CD4-positive, alpha-beta T cell (primary cell): ENCODE data around the gene FAM228A. TPM values are rescaled to one million over a fixed set of nuclear protein-coding genes. Genes with fewer than 3 reads are reported as not detected.

Source experiments
- ATAC-seq: fragments of 200-7000 bp; cut with Tn5 transposase; one replicate; pipeline ENCODE4 v1.10.0; 2022; ENCODE audit warnings: mild to moderate bottlenecking; ENCODE audit not compliant: poor library complexity
- CTCF ChIA-PET: fragments of 350-600 bp; sonication (Branson Sonifier 250); formaldehyde crosslinking; loops from one replicate; lab custom pipeline; 2021; ENCODE audit warnings: antibody characterized with exemption, inconsistent platforms; lab: Charles Lee
- POLR2A ChIA-PET: fragments of 350-600 bp; sonication (Branson Sonifier 250); formaldehyde crosslinking; loops from one replicate; lab custom pipeline; 2021; ENCODE audit warnings: antibody characterized with exemption, inconsistent platforms; lab: Charles Lee
- DNase-seq, 14 experiments: peaks; one replicate each; pipeline ENCODE4 v3.0.0-alpha.2; 2013 to 2020; ENCODE audit warnings: mixed read lengths in 2 of 14
- H3K27ac ChIP-seq, 2 donors: one replicate each; pipeline versions ENCODE4 v1.5.1 to v1.7.0; 2013; ENCODE audit warnings: low read length in 2 of 2, low read depth in 1 of 2, mild to moderate bottlenecking in 1 of 2
- H3K27me3 ChIP-seq, 2 experiments: 1 replicate in 1 of 2; 2 replicates in 1 of 2; pipeline versions ENCODE4 v1.6.1 to v1.7.0; 2013; ENCODE audit warnings: low read length in 2 of 2, control low read depth in 1 of 2, mild to moderate bottlenecking in 1 of 2, moderate library complexity in 1 of 2; ENCODE audit not compliant: insufficient read depth in 2 of 2, control insufficient read depth in 1 of 2
- H3K36me3 ChIP-seq: one replicate; pipeline ENCODE4 v1.6.1; 2013; ENCODE audit warnings: low read length, control low read depth; ENCODE audit not compliant: insufficient read depth
- H3K4me1 ChIP-seq: one replicate; pipeline ENCODE4 v1.6.1; 2013; ENCODE audit warnings: low read length, control low read depth; ENCODE audit not compliant: insufficient read depth
- H3K4me3 ChIP-seq: one replicate; pipeline ENCODE4 v1.5.1; 2013; ENCODE audit warnings: mild to moderate bottlenecking, low read length, moderate library complexity
- H3K9me3 ChIP-seq, 2 experiments: 1 replicate in 1 of 2; 2 replicates in 1 of 2; pipeline versions ENCODE4 v1.6.1 to v1.7.0; 2013; ENCODE audit warnings: low read length in 2 of 2, mild to moderate bottlenecking in 2 of 2, control low read depth in 1 of 2, moderate library complexity in 1 of 2; ENCODE audit not compliant: control insufficient read depth in 1 of 2, insufficient read depth in 1 of 2
- H3K27ac Mint-ChIP-seq: one replicate; pipeline ENCODE4 v1.8.0; 2020; ENCODE audit warnings: mixed read lengths
- H3K27me3 Mint-ChIP-seq: one replicate; pipeline ENCODE4 v1.8.0; 2021; ENCODE audit warnings: mixed read lengths
- H3K36me3 Mint-ChIP-seq: one replicate; pipeline ENCODE4 v1.8.0; 2021; ENCODE audit warnings: low read depth, mixed read lengths
- H3K4me1 Mint-ChIP-seq: one replicate; pipeline ENCODE4 v1.8.0; 2021; ENCODE audit warnings: low read depth, mixed read lengths
- H3K4me3 Mint-ChIP-seq: one replicate; pipeline ENCODE4 v1.8.0; 2020; ENCODE audit warnings: mild to moderate bottlenecking, mixed read lengths
- H3K9me3 Mint-ChIP-seq: one replicate; pipeline ENCODE4 v1.8.0; 2020; ENCODE audit warnings: mixed read lengths
- intact Hi-C, 2 experiments: fragments of 100-400 bp; cut with DNase I in 1 of 2; cut with micrococcal nuclease in 1 of 2; formaldehyde crosslinking; loops; one replicate each; pipeline versions ENCODE4 v1.15.1 to v1.9.0; 2023 to 2025; cut with DNase I, micrococcal nuclease
- total RNA-seq, 174 experiments: library from RNA in 2 of 174; stranded (reverse) in 2 of 174; gene quantifications; one replicate each; pipeline ENCODE4 v1.2.3 and lab custom pipeline; 2021 to 2026
- TF ChIP-seq, protein P1 (sequence below): fragments of 200-600 bp; IDR thresholded peaks from one replicate; pipeline ENCODE4 v1.8.0; 2022; ENCODE audit warnings: antibody characterized with exemption, mild to moderate bottlenecking

Gene FAM228A
- total RNA-seq, 2 experiments from 2014 or later = 0.20 to 0.22 TPM

DNA sequence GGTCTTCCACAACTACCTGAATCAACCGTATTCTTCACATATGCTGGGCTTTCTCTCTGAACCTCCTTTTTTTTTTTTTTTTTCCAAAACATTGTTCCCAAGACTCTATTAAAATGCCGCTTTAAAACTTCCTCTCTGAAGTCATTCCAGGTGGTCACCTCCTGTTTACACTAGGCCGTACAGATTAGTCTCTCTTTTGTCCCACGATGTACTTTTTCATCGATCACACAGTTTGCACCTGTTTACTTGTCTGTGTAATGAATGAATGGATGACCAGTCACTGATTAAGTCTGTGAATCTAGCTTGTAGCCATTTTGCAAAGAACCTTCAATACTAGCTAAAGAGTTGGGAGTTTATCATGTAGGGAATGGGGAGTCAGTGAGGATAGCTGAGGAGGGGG lies 16.7 kb upstream of the FAM228A start:
- H3K4me3 Mint-ChIP-seq = no peak overlapping the region
- no peaks in the 10 kb centered on the region for H3K4me1 Mint-ChIP-seq
- TF ChIP-seq, protein P1, sequence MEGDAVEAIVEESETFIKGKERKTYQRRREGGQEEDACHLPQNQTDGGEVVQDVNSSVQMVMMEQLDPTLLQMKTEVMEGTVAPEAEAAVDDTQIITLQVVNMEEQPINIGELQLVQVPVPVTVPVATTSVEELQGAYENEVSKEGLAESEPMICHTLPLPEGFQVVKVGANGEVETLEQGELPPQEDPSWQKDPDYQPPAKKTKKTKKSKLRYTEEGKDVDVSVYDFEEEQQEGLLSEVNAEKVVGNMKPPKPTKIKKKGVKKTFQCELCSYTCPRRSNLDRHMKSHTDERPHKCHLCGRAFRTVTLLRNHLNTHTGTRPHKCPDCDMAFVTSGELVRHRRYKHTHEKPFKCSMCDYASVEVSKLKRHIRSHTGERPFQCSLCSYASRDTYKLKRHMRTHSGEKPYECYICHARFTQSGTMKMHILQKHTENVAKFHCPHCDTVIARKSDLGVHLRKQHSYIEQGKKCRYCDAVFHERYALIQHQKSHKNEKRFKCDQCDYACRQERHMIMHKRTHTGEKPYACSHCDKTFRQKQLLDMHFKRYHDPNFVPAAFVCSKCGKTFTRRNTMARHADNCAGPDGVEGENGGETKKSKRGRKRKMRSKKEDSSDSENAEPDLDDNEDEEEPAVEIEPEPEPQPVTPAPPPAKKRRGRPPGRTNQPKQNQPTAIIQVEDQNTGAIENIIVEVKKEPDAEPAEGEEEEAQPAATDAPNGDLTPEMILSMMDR = no peak
- Histone ChIP-seq H3K4me3 (no peak overlapping the region), H3K4me1 (no peaks in the 10 kb centered on the region), H3K27ac (no peak overlapping the region), H3K27me3 (no peaks in the 10 kb centered on the region), H3K9me3 (no peaks in the 10 kb centered on the region), H3K36me3 (no peaks in the 10 kb centered on the region)
- H3K36me3 Mint-ChIP-seq = peaks cover 25% of the 10 kb centered on the region
- no peaks in the 10 kb centered on the region for H3K9me3 Mint-ChIP-seq
- ChIA-PET POLR2A (no interaction called here), CTCF (no interaction called here)
- no peak for ATAC-seq
- DNase-seq = no peak
- H3K27ac Mint-ChIP-seq = no peak overlapping the region
- intact Hi-C loops = no loop called here
- H3K27me3 Mint-ChIP-seq = no peaks in the 10 kb centered on the region

- no peaks in the 10 kb centered on the region for H3K4me1 Mint-ChIP-seq
- Histone ChIP-seq H3K4me3 (no peak overlapping the region), H3K36me3 (no peaks in the 10 kb centered on the region), H3K27me3 (no peaks in the 10 kb centered on the region), H3K9me3 (no peaks in the 10 kb centered on the region), H3K4me1 (no peaks in the 10 kb centered on the region), H3K27ac (no peak overlapping the region)
- TF ChIP-seq, protein P1 = no peak
- CTCF ChIA-PET = no interaction called here
- intact Hi-C loops = no loop called here
- ATAC-seq (no peak), DNase-seq (no peak)
- no peaks in the 10 kb centered on the region for H3K27me3 Mint-ChIP-seq
- no peak overlapping the region for H3K27ac Mint-ChIP-seq
- no peak overlapping the region for H3K4me3 Mint-ChIP-seq
- H3K9me3 Mint-ChIP-seq = no peaks in the 10 kb centered on the region
- POLR2A ChIA-PET = no interaction called here
- H3K36me3 Mint-ChIP-seq = peaks cover 16% of the 10 kb centered on the region
Measured at GRCh38 chr2:24159708-24160107, 15.1 kb upstream of the FAM228A start.

- intact Hi-C loops = no loop called here
- TF ChIP-seq, protein P1 = no peak
Measured at GRCh38 chr2:24160761-24161160, 14.1 kb upstream of the FAM228A start.

More at GRCh38 chr2:24160761-24161160, 14.1 kb upstream of the FAM228A start:
- Mint-ChIP-seq H3K27ac (no peak overlapping the region), H3K4me3 (no peak overlapping the region), H3K36me3 (peaks cover 15% of the 10 kb centered on the region), H3K9me3 (no peaks in the 10 kb centered on the region), H3K4me1 (no peaks in the 10 kb centered on the region), H3K27me3 (no peaks in the 10 kb centered on the region)
- H3K4me1 ChIP-seq = no peaks in the 10 kb centered on the region
- DNase-seq (no peak), ATAC-seq (no peak)
- no peak overlapping the region for H3K4me3 ChIP-seq
- H3K9me3 ChIP-seq = no peaks in the 10 kb centered on the region
- CTCF ChIA-PET = no interaction called here
- no peaks in the 10 kb centered on the region for H3K27me3 ChIP-seq
- no peaks in the 10 kb centered on the region for H3K36me3 ChIP-seq
- POLR2A ChIA-PET = interaction anchor here (0.5 kb wide), 1 partner anchor 172 kb away, joined by 4 read pairs; no protein-coding TSS in a partner anchor
- no peak overlapping the region for H3K27ac ChIP-seq
